ENCODE results near the gene ITGA5.
"Not testable (repeated sequence)": the region's sequence is repeated elsewhere in the genome, so short reads cannot be mapped to it uniquely, and the experiment has no call there.

The ITGA5 gene

DNA sequence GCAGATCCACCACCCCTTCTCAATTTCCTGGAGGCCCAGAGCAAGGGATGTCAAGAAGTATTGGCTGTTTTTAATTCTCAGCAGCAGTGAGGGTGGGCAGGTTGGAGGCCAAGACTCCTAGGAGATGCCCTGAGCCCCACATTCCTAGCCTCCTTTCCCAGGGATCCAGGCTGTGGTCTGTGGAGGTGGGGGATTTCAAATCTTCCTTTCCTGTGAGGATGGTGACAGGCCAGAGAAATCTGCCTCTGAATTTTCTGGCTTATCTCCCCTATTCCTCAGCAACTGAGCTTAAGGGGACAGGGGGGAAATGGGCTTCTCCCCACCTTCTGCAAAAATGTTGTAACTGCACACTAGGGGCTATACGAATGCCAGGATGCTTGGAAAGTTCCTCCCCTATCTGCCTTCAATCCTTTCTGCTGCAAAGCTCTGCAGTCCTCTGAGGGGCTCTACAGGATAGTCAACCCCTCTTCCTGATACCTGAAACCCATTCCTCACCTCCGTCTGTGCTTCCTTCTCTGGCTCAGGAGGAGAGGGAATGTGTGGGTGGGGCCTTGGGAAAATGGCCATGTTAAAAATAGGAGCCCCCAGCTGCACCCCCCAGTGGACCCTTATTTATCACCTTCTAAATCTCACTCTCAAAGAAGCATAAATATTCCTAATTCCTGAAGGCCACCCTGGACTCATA, 61.4 kb downstream of the ITGA5 start:
- DNase-seq (ENCODE audit: low read depth) = no peak
- TF ChIP-seq, protein P1, sequence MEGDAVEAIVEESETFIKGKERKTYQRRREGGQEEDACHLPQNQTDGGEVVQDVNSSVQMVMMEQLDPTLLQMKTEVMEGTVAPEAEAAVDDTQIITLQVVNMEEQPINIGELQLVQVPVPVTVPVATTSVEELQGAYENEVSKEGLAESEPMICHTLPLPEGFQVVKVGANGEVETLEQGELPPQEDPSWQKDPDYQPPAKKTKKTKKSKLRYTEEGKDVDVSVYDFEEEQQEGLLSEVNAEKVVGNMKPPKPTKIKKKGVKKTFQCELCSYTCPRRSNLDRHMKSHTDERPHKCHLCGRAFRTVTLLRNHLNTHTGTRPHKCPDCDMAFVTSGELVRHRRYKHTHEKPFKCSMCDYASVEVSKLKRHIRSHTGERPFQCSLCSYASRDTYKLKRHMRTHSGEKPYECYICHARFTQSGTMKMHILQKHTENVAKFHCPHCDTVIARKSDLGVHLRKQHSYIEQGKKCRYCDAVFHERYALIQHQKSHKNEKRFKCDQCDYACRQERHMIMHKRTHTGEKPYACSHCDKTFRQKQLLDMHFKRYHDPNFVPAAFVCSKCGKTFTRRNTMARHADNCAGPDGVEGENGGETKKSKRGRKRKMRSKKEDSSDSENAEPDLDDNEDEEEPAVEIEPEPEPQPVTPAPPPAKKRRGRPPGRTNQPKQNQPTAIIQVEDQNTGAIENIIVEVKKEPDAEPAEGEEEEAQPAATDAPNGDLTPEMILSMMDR (IDR thresholded peaks at IDR 0.05; ENCODE audit: low read depth, low read length, missing control alignments) = no peak
- peak overlapping the region; percentile 60 for H3K4me3 ChIP-seq (ENCODE audit: low read depth, low read length)
- in situ Hi-C loops (cut with HindIII; ENCODE audit: low sequenced_read_pairs) = no loop called here

GRCh38 chr12:54356951-54357356, 62.1 kb downstream of the ITGA5 start:
- no peak for DNase-seq (ENCODE audit: low read depth)
- in situ Hi-C loops (cut with HindIII; ENCODE audit: low sequenced_read_pairs) = no loop called here

DNA sequence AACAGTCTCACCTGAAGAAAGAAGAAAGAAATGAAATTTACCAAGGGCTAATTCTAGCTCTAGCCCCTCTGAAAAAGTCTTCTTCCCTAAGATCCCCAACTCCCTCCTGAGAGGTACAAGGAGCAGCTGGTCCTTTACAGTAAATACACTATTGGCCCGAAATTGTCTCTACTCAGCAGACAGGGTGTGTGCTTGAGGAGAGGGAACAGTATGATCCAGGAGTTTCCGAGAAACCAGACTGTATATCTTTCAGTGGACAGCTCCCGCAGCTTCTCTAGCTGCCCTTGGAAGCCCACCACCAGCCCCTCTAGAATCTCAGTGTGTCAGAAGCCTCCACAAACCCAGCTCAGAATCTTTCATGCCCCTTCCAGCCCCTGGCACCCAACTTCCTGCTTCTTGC, 62.8 kb downstream of the ITGA5 start:
- in situ Hi-C loops (cut with HindIII; ENCODE audit: low sequenced_read_pairs) = no loop called here
- no peak for DNase-seq (ENCODE audit: low read depth)
- TF ChIP-seq, protein P1 (IDR thresholded peaks at IDR 0.05; ENCODE audit: low read depth, low read length, missing control alignments) = no peak
- no peak overlapping the region for H3K4me3 ChIP-seq (ENCODE audit: low read depth, low read length)

More at GRCh38 chr12:54356951-54357356, 62.1 kb downstream of the ITGA5 start:
- no peak overlapping the region for H3K4me3 ChIP-seq (ENCODE audit: low read depth, low read length)
- TF ChIP-seq, protein P1 (IDR thresholded peaks at IDR 0.05; ENCODE audit: low read depth, low read length, missing control alignments) = no peak

GRCh38 chr12:54355104-54355815, 63.8 kb downstream of the ITGA5 start:
- in situ Hi-C loops (cut with HindIII; ENCODE audit: low sequenced_read_pairs) = no loop called here
- no peak overlapping the region for H3K4me3 ChIP-seq (ENCODE audit: low read depth, low read length)
- TF ChIP-seq, protein P1 (IDR thresholded peaks at IDR 0.05; ENCODE audit: low read depth, low read length, missing control alignments) = peak; percentile 5
- no peak for DNase-seq (ENCODE audit: low read depth)

DNA sequence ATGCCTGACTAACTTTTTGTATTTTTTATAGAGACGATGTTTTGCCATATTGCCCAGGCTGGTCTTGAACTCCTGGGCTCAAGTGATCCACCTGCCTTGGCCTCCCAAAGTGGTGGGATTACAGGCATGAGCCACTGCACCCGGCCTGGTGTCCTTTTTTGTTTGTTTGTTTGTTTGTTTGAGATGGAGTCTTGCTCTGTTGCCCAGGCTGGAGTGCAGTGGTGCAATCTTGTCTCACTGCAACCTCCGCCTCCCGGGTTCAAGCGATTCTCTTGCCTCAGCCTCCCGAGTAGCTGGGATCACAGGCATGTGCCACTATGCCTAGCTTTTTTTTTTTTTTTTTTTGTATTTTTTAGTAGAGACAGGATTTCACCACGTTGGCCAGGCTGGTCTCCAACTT, 64.8 kb downstream of the ITGA5 start:
- in situ Hi-C loops (cut with HindIII; ENCODE audit: low sequenced_read_pairs); H3K4me3 ChIP-seq (ENCODE audit: low read depth, low read length): not testable (repeated sequence)

DNA sequence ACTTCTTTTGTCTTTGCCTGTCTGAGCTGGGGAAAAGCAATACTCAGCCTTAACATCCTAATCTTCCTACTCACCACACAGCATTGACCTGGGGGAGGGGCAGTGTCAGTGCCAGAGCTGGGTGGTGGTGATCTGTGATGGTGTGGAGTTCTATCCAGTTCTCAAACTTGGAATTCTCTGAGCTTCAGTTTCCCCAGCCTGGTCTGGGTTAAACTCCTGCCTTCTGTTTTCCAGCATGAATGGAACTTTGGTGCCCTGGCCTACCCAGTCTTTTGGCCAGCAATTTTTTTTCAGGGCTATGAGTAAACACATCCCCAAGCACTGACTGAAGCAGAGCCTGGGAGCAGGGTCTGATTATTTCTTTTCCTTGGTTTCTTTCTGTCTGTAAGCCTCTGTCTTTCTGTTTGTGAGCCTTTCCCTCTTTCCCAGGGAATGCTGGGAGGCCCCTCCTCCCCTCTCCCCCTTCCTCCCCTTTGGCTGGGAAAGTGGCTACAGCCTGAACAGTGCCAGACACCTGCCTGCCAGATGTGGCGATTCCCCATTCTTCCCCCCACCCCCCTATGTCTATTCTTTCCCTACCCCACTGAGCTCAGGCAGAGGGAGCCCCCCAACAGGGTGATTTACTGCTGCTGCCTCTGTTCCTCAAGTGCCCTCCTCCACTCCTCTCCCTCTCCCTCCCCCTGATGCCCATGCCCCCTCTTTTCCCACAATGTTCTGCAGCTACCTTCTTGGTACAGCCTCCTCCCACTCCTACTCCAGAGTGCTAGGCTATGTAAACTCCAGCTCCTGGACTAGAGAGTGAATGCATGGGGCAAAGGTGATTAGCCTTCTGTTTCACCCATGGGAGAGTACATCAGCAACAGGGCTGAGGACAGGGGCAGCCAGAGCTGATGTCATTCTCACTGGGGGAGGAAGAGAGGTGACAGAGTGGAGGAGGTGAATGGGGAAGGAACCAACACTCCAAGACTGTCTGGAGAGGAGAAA, 65.9 kb downstream of the ITGA5 start:
- TF ChIP-seq, protein P1 (IDR thresholded peaks at IDR 0.05; ENCODE audit: low read depth, low read length, missing control alignments) = no peak
- no peak overlapping the region for H3K4me3 ChIP-seq (ENCODE audit: low read depth, low read length)
- in situ Hi-C loops (cut with HindIII; ENCODE audit: low sequenced_read_pairs) = no loop called here
- peak; percentile 26 for DNase-seq (ENCODE audit: low read depth)

More for the DNA sequence above, 64.8 kb downstream of the ITGA5 start:
- DNase-seq (ENCODE audit: low read depth) = not testable (repeated sequence)
